Motor neuron (in vitro differentiated cells): ENCODE measurements around the gene GPSM1. TPM values are rescaled to one million over a fixed set of nuclear protein-coding genes. Genes with fewer than 3 reads are reported as not detected.

Experiments
- ATAC-seq, 8 experiments: fragments of 200-7000 bp; cut with Tn5 transposase; replicated peaks in 6 of 8; 2 replicates each; pipeline ENCODE4 v1.8.0; 2021; ENCODE audit warnings: mild to moderate bottlenecking in 8 of 8, moderate library complexity in 8 of 8
- H3K27ac ChIP-seq, 2 donors: fragments of 250-450 bp; sonication (Bioruptor Pico); 2 replicates each; pipeline ENCODE4 v1.9.0; 2021; ENCODE audit warnings: antibody characterized with exemption in 2 of 2, mild to moderate bottlenecking in 2 of 2, moderate library complexity in 1 of 2
- H3K4me1 ChIP-seq, 2 donors: fragments of 250-450 bp; sonication (Bioruptor Pico); replicated peaks in 1 of 2; 2 replicates each; pipeline ENCODE4 v1.6.1; 2021; ENCODE audit warnings: antibody characterized with exemption in 2 of 2, mild to moderate bottlenecking in 2 of 2, moderate library complexity in 1 of 2
- H3K4me3 ChIP-seq, 5 donors: fragments of 250-450 bp; sonication (Bioruptor Pico); 2 replicates each; pipeline ENCODE4 v1.9.0; 2021; ENCODE audit warnings: antibody characterized with exemption in 5 of 5, mild to moderate bottlenecking in 5 of 5, moderate library complexity in 4 of 5
- WGBS, 10 experiments: fragments of 450-650 bp; shearing (Covaris generic); methylation state at CpG; one replicate each; pipeline ENCODE4 v1.0.0; 2022; 5-methylcytosine and 5-hydroxymethylcytosine counted together
- in situ Hi-C, 9 experiments: fragments of 400-800 bp; cut with MboI; loops; one replicate each; pipeline ENCODE4 v1.15.0; 2021; ENCODE audit warnings: low sequenced_read_pairs in 9 of 9, low pct_unique_long_range_greater_than_20kb in 2 of 9; ENCODE audit not compliant: unreplicated experiment in 9 of 9
- total RNA-seq, 8 experiments: library from RNA; unstranded; fragments of 300-600 nt; gene quantifications; 2 replicates each; pipeline versions ENCODE4 v1.2.3 to v1.2.4, GENCODE V29; 2022

GPSM1 gene
- total RNA-seq, 8 experiments from 2014 or later = 10.3 to 40.8 (median 28.9) TPM

GRCh38 chr9:136381311-136381710 is 54.0 kb downstream of the GPSM1 start:
- Histone ChIP-seq H3K4me3 (no peak overlapping the region), H3K27ac (no peak overlapping the region), H3K4me1 (no peaks in the 10 kb centered on the region)
- in situ Hi-C loops = no loop called here
- WGBS, 10 experiments = 70 to 100% (median 90%) methylated on average over 1 to 2 of the region's 9 CpGs; no CpG with 5 or more reads in 7 of the 10 experiments
- peak in 2 of 8 experiments; percentile 13 to 68 for ATAC-seq

GRCh38 chr9:136381966-136382513 is 54.7 kb downstream of the GPSM1 start:
- WGBS, 10 experiments = 89% methylated on average over 3 of the region's 25 CpGs; no CpG with 5 or more reads in 9 of the 10 experiments
- Histone ChIP-seq H3K4me1 (no peaks in the 10 kb centered on the region), H3K27ac (no peak overlapping the region), H3K4me3 (no peak overlapping the region)
- in situ Hi-C loops = no loop called here
- peak in 3 of 8 experiments; percentile 2 to 5 (median 4) for ATAC-seq

GRCh38 chr9:136383436-136383835 is 56.1 kb downstream of the GPSM1 start:
- in situ Hi-C loops = no loop called here
- Histone ChIP-seq H3K27ac (no peak overlapping the region), H3K4me1 (no peaks in the 10 kb centered on the region), H3K4me3 (no peak overlapping the region)
- 90 to 100% (median 100%) methylated on average over 2 to 3 of the region's 20 CpGs; no CpG with 5 or more reads in 7 of the 10 experiments for WGBS, 10 experiments
- no peak for ATAC-seq

- in situ Hi-C loops = no loop called here
- no peak for ATAC-seq
Observed at GRCh38 chr9:136385015-136385414, 57.7 kb downstream of the GPSM1 start.

GRCh38 chr9:136386018-136386417 is 58.7 kb downstream of the GPSM1 start:
- 74 to 100% (median 86%) methylated on average over 1 to 13 of the region's 13 CpGs for WGBS, 10 experiments
- in situ Hi-C loops = no loop called here
- H3K27ac ChIP-seq = no peak overlapping the region
- no peak for ATAC-seq
- no peak overlapping the region for H3K4me3 ChIP-seq
- H3K4me1 ChIP-seq = no peaks in the 10 kb centered on the region

More at GRCh38 chr9:136385015-136385414, 57.7 kb downstream of the GPSM1 start:
- no peak overlapping the region for H3K4me3 ChIP-seq
- WGBS, 10 experiments = 94 to 100% (median 97%) methylated on average over 1 to 10 of the region's 11 CpGs; no CpG with 5 or more reads in 3 of the 10 experiments
- no peak overlapping the region for H3K27ac ChIP-seq
- H3K4me1 ChIP-seq = no peaks in the 10 kb centered on the region

- ATAC-seq = no peak
- H3K4me3 ChIP-seq = no peak overlapping the region
- WGBS, 10 experiments = 90 to 100% (median 97%) methylated on average over 1 to 7 of the region's 19 CpGs; no CpG with 5 or more reads in 7 of the 10 experiments
- in situ Hi-C loops = no loop called here
- H3K27ac ChIP-seq = no peak overlapping the region
- H3K4me1 ChIP-seq = no peaks in the 10 kb centered on the region
Observed at GRCh38 chr9:136387217-136387616, 59.9 kb downstream of the GPSM1 start.

GRCh38 chr9:136389396-136389795 is 62.1 kb downstream of the GPSM1 start:
- H3K4me1 ChIP-seq = no peaks in the 10 kb centered on the region
- H3K27ac ChIP-seq = no peak overlapping the region
- WGBS, 10 experiments = 85 to 100% (median 91%) methylated on average over 2 to 8 of the region's 14 CpGs; no CpG with 5 or more reads in 6 of the 10 experiments
- no peak overlapping the region for H3K4me3 ChIP-seq
- ATAC-seq = peak in 2 of 8 experiments; percentile 4 to 20
- in situ Hi-C loops = no loop called here

DNA sequence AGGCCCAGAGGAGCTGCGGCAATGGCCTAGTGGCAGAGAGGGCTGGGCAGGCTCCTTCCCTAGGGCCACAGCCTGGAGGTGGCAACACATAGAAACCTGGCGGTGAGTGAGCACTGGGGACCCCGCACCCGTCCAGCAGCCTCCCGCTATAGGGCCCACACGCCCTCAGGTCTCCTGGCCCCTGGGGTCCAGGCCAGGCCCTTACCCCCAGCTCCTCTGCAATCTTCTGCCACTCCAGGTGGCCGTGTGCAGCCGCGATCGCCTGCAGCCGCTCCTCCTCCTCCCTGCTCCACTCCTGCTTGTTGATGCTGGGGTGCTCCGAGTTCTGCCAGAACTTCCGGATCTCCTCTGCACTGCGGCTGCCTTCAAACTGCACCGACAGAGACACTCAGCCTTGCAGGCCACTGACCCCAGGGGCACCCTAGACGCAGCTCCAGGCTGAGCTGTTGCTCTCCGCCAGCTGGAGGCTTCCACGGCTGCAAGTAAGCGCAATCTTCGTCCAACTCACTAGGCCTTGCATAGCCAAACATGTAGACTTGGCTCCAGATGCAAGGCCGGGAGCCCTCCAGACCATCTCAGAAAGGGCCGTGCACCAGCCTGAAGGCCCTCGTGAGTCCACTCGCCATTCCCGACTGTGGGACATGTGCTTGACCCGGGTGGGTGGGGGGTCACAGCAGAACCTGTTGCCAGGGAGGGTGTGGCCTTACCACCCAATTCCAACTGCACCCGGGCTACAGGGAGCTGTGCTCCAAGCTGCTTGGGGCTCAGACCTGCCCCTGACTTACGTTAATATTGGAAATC is 64.6 kb downstream of the GPSM1 start:
- Histone ChIP-seq H3K4me1 (no peaks in the 10 kb centered on the region), H3K4me3 (no peak overlapping the region), H3K27ac (no peak overlapping the region)
- ATAC-seq = no peak
- in situ Hi-C loops = no loop called here
- WGBS, 10 experiments = 84 to 98% (median 94%) methylated on average over 4 to 13 of the region's 28 CpGs; no CpG with 5 or more reads in 4 of the 10 experiments

DNA sequence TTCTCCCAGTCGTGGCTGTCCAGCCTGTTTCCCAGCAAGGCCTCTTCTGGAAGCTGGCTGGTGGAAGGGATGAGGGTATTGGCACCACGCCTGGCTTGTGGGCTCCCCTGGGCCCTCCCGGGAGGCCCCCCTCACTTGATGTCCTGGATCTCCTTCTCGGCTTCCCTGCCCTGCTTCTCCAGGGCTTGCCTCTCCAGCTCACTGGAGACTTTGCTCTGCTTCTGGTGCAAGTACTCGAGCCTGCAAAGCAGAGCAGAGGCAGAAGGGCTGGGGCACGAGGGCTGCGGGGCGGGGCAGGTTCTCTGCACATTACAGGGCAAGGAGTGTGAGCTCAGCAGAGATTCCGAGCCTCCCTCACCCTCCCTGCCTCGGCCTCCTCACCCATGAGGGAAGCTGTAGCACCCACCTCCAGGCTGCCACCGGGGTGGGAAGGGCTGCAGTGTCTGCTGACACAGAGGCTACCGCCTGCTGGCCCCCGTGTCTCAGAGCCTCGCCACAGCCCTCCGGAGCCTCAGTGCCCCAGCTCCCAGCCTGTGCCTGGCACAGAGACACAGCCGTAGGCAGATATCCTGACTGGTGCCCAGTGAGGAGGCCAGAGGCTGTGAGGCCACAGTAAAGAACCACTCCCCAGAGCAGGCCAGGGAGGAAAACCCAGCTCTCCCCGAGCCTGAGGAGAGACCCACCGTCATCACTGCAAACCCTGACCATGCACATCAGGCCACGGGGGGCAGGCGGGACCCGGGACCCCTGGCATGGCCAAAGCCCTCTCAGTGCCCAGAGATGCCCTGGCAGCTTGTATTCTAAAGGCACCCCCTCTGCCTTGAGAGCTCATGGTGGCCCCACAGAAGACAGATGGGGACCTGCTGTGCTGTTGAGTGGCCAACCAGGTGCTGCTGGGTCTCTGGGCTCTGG is 65.5 kb downstream of the GPSM1 start:
- peak in 3 of 8 experiments; percentile 6 to 70 (median 62) for ATAC-seq
- Histone ChIP-seq H3K4me3 (no peak overlapping the region), H3K27ac (no peak overlapping the region), H3K4me1 (no peaks in the 10 kb centered on the region)
- in situ Hi-C loops = no loop called here
- WGBS, 10 experiments = 68 to 100% (median 95%) methylated on average over 3 to 8 of the region's 21 CpGs; no CpG with 5 or more reads in 7 of the 10 experiments

- ATAC-seq = no peak
- no peak overlapping the region for H3K27ac ChIP-seq
- in situ Hi-C loops = no loop called here
- H3K4me1 ChIP-seq = peaks cover 0 to 2% of the 10 kb centered on the region in 2 donors
- WGBS, 10 experiments = 80 to 96% (median 91%) methylated on average over 1 to 17 of the region's 17 CpGs; no CpG with 5 or more reads in 7 of the 10 experiments
- H3K4me3 ChIP-seq = no peak overlapping the region
Observed at GRCh38 chr9:136393531-136393930, 66.2 kb downstream of the GPSM1 start.

- WGBS, 10 experiments = 90 to 94% (median 92%) methylated on average over 2 to 4 of the region's 21 CpGs; no CpG with 5 or more reads in 7 of the 10 experiments
- ATAC-seq = peak in 2 of 8 experiments; percentile 57 to 66
- no peak overlapping the region for H3K4me3 ChIP-seq
- in situ Hi-C loops = no loop called here
- H3K4me1 ChIP-seq = peaks cover 7 to 10% of the 10 kb centered on the region in 2 donors
- no peak overlapping the region for H3K27ac ChIP-seq
Observed at GRCh38 chr9:136394312-136395019, 67.1 kb downstream of the GPSM1 start.

DNA sequence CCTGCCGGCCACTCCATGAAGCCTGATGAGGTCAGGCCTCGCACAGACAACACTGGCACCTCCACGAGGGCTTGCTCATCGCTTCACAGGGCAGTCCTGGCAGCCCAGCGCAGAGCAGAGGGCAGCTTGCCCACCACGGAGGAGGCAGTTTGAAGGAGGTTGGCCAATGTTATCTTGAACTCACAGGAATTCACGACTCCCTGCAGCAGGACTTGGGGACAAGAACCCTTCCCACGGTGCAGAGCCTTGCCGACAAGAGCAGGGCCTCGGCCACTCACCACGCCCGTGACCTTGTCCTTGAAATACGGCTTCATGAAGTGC is 67.6 kb downstream of the GPSM1 start:
- WGBS, 10 experiments = 77 to 95% (median 89%) methylated on average over 3 to 6 of the region's 13 CpGs; no CpG with 5 or more reads in 5 of the 10 experiments
- no peak overlapping the region for H3K4me3 ChIP-seq
- in situ Hi-C loops = no loop called here
- H3K27ac ChIP-seq = no peak overlapping the region
- peaks cover 7 to 10% of the 10 kb centered on the region in 2 donors for H3K4me1 ChIP-seq
- no peak for ATAC-seq
